Naive B cell (primary cell): ENCODE results near the gene FOXO6. TPM values are rescaled to one million over a fixed set of nuclear protein-coding genes. Genes with fewer than 3 reads are reported as not detected.

ENCODE experiments used
- ATAC-seq, 2 donors: fragments of 150-1000 bp; cut with Tn5 transposase; 2 replicates each; pipeline ENCODE4 v1.10.0; 2021; ENCODE audit warnings: low read depth in 2 of 2, mild to moderate bottlenecking in 2 of 2, moderate library complexity in 2 of 2
- DNase-seq: peaks from one replicate; pipeline ENCODE4 v3.0.0; 2022
- H3K27ac Mint-ChIP-seq, 6 donors: one replicate each; pipeline ENCODE4 v1.8.0; 2020 to 2022; ENCODE audit warnings: mild to moderate bottlenecking in 6 of 6, mixed read lengths in 6 of 6, moderate library complexity in 5 of 6, inconsistent platforms in 2 of 6
- H3K27me3 Mint-ChIP-seq, 3 donors: one replicate each; pipeline ENCODE4 v1.8.0; 2021 to 2022; ENCODE audit warnings: mixed read lengths in 3 of 3, mild to moderate bottlenecking in 1 of 3
- H3K36me3 Mint-ChIP-seq, 2 donors: one replicate each; pipeline ENCODE4 v1.8.0; 2020 to 2022; ENCODE audit warnings: mixed read lengths in 2 of 2, inconsistent platforms in 1 of 2, mild to moderate bottlenecking in 1 of 2
- H3K4me1 Mint-ChIP-seq, 3 donors: one replicate each; pipeline ENCODE4 v1.8.0; 2020 to 2022; ENCODE audit warnings: mixed read lengths in 3 of 3, inconsistent platforms in 1 of 3, mild to moderate bottlenecking in 1 of 3, moderate library complexity in 1 of 3
- H3K4me3 Mint-ChIP-seq, 8 donors: one replicate each; pipeline ENCODE4 v1.8.0; 2020 to 2022; ENCODE audit warnings: mild to moderate bottlenecking in 8 of 8, mixed read lengths in 8 of 8, moderate library complexity in 8 of 8, inconsistent platforms in 2 of 8
- H3K9me3 Mint-ChIP-seq, 7 donors: one replicate each; pipeline ENCODE4 v1.8.0; 2020 to 2022; ENCODE audit warnings: mixed read lengths in 7 of 7, mild to moderate bottlenecking in 5 of 7, inconsistent platforms in 2 of 7, moderate library complexity in 1 of 7
- polyA plus RNA-seq, 6 donors: library from polyadenylated mRNA; unstranded; fragments of 300-500 nt; fragmentation: Illumina TruSeq; gene quantifications; one replicate each; pipeline ENCODE4 v1.2.3, GENCODE V29; 2021; ENCODE audit warnings: low read depth in 6 of 6

The FOXO6 gene
- polyA plus RNA-seq, 6 donors from 2014 or later = 0.21 TPM; not detected in 5

GRCh38 chr1:41404308-41404761 lies 43.1 kb downstream of the FOXO6 start:
- DNase-seq = no peak
- H3K36me3 Mint-ChIP-seq = no peaks in the 10 kb centered on the region
- H3K27ac Mint-ChIP-seq = peak overlapping the region in 1 of 6 donors; percentile 56
- H3K27me3 Mint-ChIP-seq = peaks cover 9 to 51% (median 49%) of the 10 kb centered on the region in 3 donors
- peaks cover 0 to 11% (median 3%) of the 10 kb centered on the region in 3 donors for H3K4me1 Mint-ChIP-seq
- ATAC-seq = peak; percentile 64
- H3K4me3 Mint-ChIP-seq = no peak overlapping the region
- peaks cover 2 to 16% (median 9%) of the 10 kb centered on the region in 7 donors for H3K9me3 Mint-ChIP-seq

DNA sequence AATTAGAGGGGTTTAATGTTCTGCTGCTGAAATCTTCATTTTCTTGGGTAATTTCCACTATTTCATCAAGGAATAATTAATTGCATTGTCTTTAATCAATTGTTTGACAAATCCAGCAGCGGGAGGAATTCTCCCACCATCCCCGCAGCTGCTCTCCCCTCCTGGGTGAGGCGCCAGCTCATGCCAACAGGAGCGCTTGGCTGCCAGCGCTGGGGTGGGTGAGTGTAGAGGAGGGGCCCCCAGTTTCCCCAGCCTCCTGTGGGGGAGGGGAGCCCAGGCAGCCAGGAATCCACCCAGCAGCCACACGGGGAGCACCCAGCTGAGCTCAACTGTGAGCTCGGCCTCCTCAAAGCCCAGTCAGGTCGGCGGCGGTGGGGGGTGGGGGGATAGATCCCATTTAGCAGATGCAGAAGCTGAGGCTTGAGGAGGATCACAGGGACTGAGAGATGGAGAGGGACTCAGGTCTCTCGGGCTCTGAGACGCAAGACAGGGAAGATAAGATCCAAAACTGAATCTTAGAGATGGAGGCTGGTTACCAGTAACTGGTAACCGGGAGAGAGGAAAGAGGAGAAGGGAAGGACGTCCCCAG lies 46.5 kb downstream of the FOXO6 start:
- Mint-ChIP-seq H3K36me3 (no peaks in the 10 kb centered on the region), H3K27ac (peak overlapping the region in 1 of 6 donors; percentile 18), H3K27me3 (peaks cover 21 to 73% (median 62%) of the 10 kb centered on the region in 3 donors), H3K4me3 (no peak overlapping the region), H3K4me1 (no peaks in the 10 kb centered on the region), H3K9me3 (peaks cover 0 to 6% (median 4%) of the 10 kb centered on the region in 7 donors)
- DNase-seq (no peak), ATAC-seq (no peak)

GRCh38 chr1:41408691-41409090 lies 47.5 kb downstream of the FOXO6 start:
- no peak overlapping the region for H3K27ac Mint-ChIP-seq
- no peak for ATAC-seq

GRCh38 chr1:41409825-41410224 lies 48.6 kb downstream of the FOXO6 start:
- no peak overlapping the region for H3K4me3 Mint-ChIP-seq
- H3K36me3 Mint-ChIP-seq = no peaks in the 10 kb centered on the region
- no peak for DNase-seq
- no peaks in the 10 kb centered on the region for H3K4me1 Mint-ChIP-seq
- ATAC-seq = no peak
- peaks cover 21 to 69% (median 50%) of the 10 kb centered on the region in 3 donors for H3K27me3 Mint-ChIP-seq
- no peak overlapping the region for H3K27ac Mint-ChIP-seq
- peaks cover 0 to 6% (median 4%) of the 10 kb centered on the region in 7 donors for H3K9me3 Mint-ChIP-seq

More at GRCh38 chr1:41408691-41409090, 47.5 kb downstream of the FOXO6 start:
- DNase-seq = no peak
- Mint-ChIP-seq H3K27me3 (peaks cover 21 to 73% (median 56%) of the 10 kb centered on the region in 3 donors), H3K36me3 (no peaks in the 10 kb centered on the region), H3K4me3 (no peak overlapping the region), H3K9me3 (peaks cover 0 to 6% (median 4%) of the 10 kb centered on the region in 7 donors), H3K4me1 (no peaks in the 10 kb centered on the region)

GRCh38 chr1:41410462-41410861 lies 49.2 kb downstream of the FOXO6 start:
- no peak overlapping the region for H3K4me3 Mint-ChIP-seq
- ATAC-seq (no peak), DNase-seq (no peak)
- peaks cover 0 to 6% (median 4%) of the 10 kb centered on the region in 7 donors for H3K9me3 Mint-ChIP-seq
- no peaks in the 10 kb centered on the region for H3K36me3 Mint-ChIP-seq
- peaks cover 21 to 63% (median 43%) of the 10 kb centered on the region in 3 donors for H3K27me3 Mint-ChIP-seq
- H3K4me1 Mint-ChIP-seq = no peaks in the 10 kb centered on the region
- no peak overlapping the region for H3K27ac Mint-ChIP-seq

DNA sequence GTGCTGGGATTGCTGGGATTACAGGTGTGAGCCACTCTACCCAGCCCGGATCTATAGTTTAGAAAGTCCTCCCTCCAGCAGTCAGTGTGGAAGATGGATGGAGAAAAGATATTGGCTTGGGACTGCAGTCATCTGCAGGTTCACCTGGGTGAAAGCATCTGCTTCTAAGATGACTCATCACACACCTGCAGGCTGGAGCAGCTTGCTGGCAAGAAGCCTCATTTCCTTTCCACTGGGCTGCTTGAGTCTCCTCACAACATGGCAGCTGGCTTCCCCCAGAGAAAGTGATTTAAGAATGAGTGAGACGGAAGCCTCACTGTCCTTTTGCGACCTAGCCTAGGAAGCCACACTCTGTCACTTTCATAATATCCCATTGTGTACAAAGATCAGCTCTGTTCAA lies 50.0 kb downstream of the FOXO6 start:
- H3K9me3 Mint-ChIP-seq = peaks cover 0 to 6% (median 4%) of the 10 kb centered on the region in 7 donors
- no peaks in the 10 kb centered on the region for H3K36me3 Mint-ChIP-seq
- H3K4me1 Mint-ChIP-seq = no peaks in the 10 kb centered on the region
- ATAC-seq (no peak), DNase-seq (no peak)
- peaks cover 21 to 61% (median 40%) of the 10 kb centered on the region in 3 donors for H3K27me3 Mint-ChIP-seq
- peak overlapping the region in 1 of 6 donors; percentile 42 for H3K27ac Mint-ChIP-seq
- no peak overlapping the region for H3K4me3 Mint-ChIP-seq

- DNase-seq (no peak), ATAC-seq (no peak)
- Mint-ChIP-seq H3K9me3 (peaks cover 0 to 6% (median 4%) of the 10 kb centered on the region in 7 donors), H3K4me1 (no peaks in the 10 kb centered on the region), H3K4me3 (no peak overlapping the region), H3K27ac (no peak overlapping the region), H3K36me3 (no peaks in the 10 kb centered on the region), H3K27me3 (peaks cover 25 to 62% (median 45%) of the 10 kb centered on the region in 3 donors)
Observed at GRCh38 chr1:41412748-41413147, 51.5 kb downstream of the FOXO6 start.

- H3K9me3 Mint-ChIP-seq = peaks cover 0 to 6% (median 4%) of the 10 kb centered on the region in 7 donors
- peak overlapping the region in 1 of 6 donors; percentile 35 for H3K27ac Mint-ChIP-seq
- H3K27me3 Mint-ChIP-seq = peaks cover 20 to 55% (median 37%) of the 10 kb centered on the region in 3 donors
- no peaks in the 10 kb centered on the region for H3K36me3 Mint-ChIP-seq
- no peak for ATAC-seq
- DNase-seq = no peak
- H3K4me1 Mint-ChIP-seq = no peaks in the 10 kb centered on the region
- H3K4me3 Mint-ChIP-seq = no peak overlapping the region
Observed at GRCh38 chr1:41413748-41414281, 52.6 kb downstream of the FOXO6 start.

DNA sequence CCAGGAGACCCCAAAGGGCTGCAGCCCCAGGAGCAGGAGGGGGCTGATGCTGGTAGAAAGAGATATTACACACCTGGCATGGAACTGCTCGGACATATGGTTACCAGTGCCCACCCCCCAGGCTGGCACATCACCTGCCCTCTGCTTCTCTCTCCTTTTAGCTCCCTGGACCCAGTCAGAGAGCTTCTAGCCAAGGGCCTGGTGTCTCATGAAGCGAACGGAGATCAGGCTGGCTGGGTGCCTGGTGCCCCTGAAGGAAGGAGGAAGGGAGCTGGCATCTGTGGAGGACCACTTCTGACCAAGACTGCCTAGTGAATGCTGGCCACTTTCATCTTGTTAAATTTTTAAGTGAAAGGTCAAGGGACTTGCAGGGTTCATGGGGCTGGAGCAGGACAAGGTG lies 53.1 kb downstream of the FOXO6 start:
- no peak for DNase-seq
- ATAC-seq = no peak
- Mint-ChIP-seq H3K4me1 (no peaks in the 10 kb centered on the region), H3K27ac (peak overlapping the region in 1 of 6 donors; percentile 35), H3K36me3 (no peaks in the 10 kb centered on the region), H3K9me3 (peaks cover 0 to 6% (median 4%) of the 10 kb centered on the region in 7 donors), H3K27me3 (peaks cover 16 to 50% (median 33%) of the 10 kb centered on the region in 3 donors), H3K4me3 (no peak overlapping the region)

GRCh38 chr1:41414716-41415306 lies 53.6 kb downstream of the FOXO6 start:
- DNase-seq (no peak), ATAC-seq (no peak)
- peaks cover 0 to 6% (median 4%) of the 10 kb centered on the region in 7 donors for H3K9me3 Mint-ChIP-seq
- H3K27ac Mint-ChIP-seq = no peak overlapping the region
- no peaks in the 10 kb centered on the region for H3K4me1 Mint-ChIP-seq
- no peak overlapping the region for H3K4me3 Mint-ChIP-seq
- no peaks in the 10 kb centered on the region for H3K36me3 Mint-ChIP-seq
- H3K27me3 Mint-ChIP-seq = peaks cover 14 to 45% (median 28%) of the 10 kb centered on the region in 3 donors

- no peak for DNase-seq
- Mint-ChIP-seq H3K27ac (no peak overlapping the region), H3K36me3 (no peaks in the 10 kb centered on the region), H3K27me3 (peaks cover 11 to 35% (median 24%) of the 10 kb centered on the region in 3 donors), H3K4me3 (no peak overlapping the region), H3K9me3 (peaks cover 0 to 4% (median 0%) of the 10 kb centered on the region in 7 donors), H3K4me1 (no peaks in the 10 kb centered on the region)
- no peak for ATAC-seq
Observed at GRCh38 chr1:41416081-41416480, 54.8 kb downstream of the FOXO6 start.

GRCh38 chr1:41416552-41417334 lies 55.5 kb downstream of the FOXO6 start:
- Mint-ChIP-seq H3K9me3 (peaks cover 0 to under 1% (median 0%) of the 10 kb centered on the region in 7 donors), H3K4me3 (no peak overlapping the region), H3K27me3 (peaks cover 15 to 38% (median 27%) of the 10 kb centered on the region in 3 donors), H3K4me1 (no peaks in the 10 kb centered on the region), H3K36me3 (no peaks in the 10 kb centered on the region), H3K27ac (peak overlapping the region in 2 of 6 donors; percentile 81 to 83)
- peak; percentile 43 to 67 for ATAC-seq
- DNase-seq = peak; percentile 54

GRCh38 chr1:41417335-41417682 lies 56.1 kb downstream of the FOXO6 start:
- ATAC-seq = peak in 1 of 2 donors; percentile 18
- Mint-ChIP-seq H3K9me3 (no peaks in the 10 kb centered on the region), H3K4me3 (no peak overlapping the region), H3K36me3 (no peaks in the 10 kb centered on the region), H3K27ac (peak overlapping the region in 2 of 6 donors; percentile 23 to 81), H3K27me3 (peaks cover 14 to 42% (median 31%) of the 10 kb centered on the region in 3 donors), H3K4me1 (no peaks in the 10 kb centered on the region)
- no peak for DNase-seq
